GM12875 (cell line): ENCODE measurements around the gene STPG3.

ENCODE experiments used
- H3K4me3 ChIP-seq: one replicate; pipeline ENCODE4 v1.5.1; 2011; ENCODE audit warnings: low read depth, low read length, control low read depth
- CTCF ChIP-seq: IDR thresholded peaks from 2 replicates; pipeline ENCODE4 v1.5.1; 2011; ENCODE audit warnings: low read depth, mild to moderate bottlenecking, control low read depth, inconsistent platforms, low read length, moderate library complexity, borderline replicate concordance; ENCODE audit not compliant: insufficient read depth

The STPG3 gene

GRCh38 chr9:137302449-137303150 is 51.5 kb downstream of the STPG3 start:
- peak overlapping the region; percentile 49 for H3K4me3 ChIP-seq
- peak; percentile 64 for TF ChIP-seq CTCF
